Eye (tissue), 1 donor: ENCODE measurements around the gene ADAMTS4.

Experiments used
- DNase-seq: peaks from one replicate; pipeline ENCODE4 v3.0.0-alpha.2; 2015

The ADAMTS4 gene

DNA sequence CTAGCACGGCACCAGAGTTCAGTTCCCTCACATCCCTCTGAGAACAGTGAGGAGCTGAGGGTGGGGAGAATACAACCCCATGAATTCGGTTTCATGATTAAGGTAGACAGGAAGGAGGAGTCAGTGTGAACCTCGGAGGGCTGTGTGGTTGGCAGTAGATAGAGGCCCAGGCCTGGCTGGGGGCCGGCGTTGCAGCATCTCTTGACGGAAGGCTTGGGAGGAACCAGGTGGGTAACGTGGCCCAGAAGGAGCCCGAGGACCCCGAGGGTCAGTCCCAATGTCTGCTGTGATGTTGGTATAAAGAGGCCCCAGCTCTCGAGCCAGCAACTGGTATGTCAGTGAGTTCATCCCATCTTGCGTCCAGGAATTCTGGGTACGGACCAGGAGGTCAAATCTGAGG, 27.2 kb downstream of the ADAMTS4 start:
- no peak for DNase-seq

- DNase-seq, result no peak
Observed at GRCh38 chr1:161171191-161171590, 27.7 kb downstream of the ADAMTS4 start.

DNA sequence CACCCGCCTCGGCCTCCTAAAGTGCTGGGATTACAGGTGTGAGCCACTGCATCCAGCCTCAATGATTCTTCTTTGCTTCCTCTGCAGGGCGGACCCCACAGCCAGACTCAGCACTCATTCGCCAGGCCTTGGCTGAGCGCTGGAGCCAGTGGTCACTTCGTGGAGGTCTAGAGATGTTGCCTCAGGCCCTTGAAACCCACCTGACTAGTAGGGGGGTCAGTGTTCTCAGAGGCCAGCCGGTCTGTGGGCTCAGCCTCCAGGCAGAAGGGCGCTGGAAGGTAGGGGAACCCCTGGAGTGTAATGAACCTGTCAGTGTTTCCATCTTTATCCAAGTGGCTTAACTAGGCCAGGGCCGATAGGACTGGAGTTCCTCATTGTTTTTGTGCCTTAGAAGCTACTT, 29.9 kb downstream of the ADAMTS4 start:
- no peak for DNase-seq

GRCh38 chr1:161166669-161167548, 31.9 kb downstream of the ADAMTS4 start:
- peak; percentile 66 for DNase-seq

- peak; percentile 98 for DNase-seq
Observed at GRCh38 chr1:161165742-161166668, 32.8 kb downstream of the ADAMTS4 start, which contains the start of gene PPOX. Gene PPOX (plus strand): TSS chr1:161166426. CDS start chr1:161166848, 422 bp downstream.

DNA sequence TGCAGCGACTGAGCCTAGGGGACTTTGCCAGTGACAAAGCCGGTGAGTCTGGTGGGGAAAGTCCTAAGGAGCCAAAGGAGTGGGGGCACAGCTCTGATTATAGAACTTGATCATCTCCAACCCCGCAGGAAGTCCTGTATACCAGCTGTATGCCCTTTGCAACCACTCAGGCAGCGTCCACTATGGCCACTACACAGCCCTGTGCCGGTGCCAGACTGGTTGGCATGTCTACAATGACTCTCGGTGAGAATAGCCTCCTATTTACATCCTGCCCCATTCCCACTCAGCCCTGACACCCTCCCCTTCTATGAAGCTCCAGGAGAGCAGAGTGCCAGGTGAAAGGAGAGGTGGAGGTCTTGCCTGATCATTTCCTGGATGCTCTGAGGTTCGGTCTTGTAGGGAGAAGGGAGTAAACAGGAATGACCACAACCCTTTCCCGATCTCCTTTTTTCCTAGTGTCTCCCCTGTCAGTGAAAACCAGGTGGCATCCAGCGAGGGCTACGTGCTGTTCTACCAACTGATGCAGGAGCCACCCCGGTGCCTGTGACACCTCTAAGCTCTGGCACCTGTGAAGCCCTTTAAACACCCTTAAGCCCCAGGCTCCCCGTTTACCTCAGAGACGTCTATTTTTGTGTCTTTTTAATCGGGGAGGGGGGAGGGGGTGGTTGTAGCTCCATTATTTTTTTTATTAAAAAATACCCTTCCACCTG, 33.8 kb downstream of the ADAMTS4 start:
- no peak for DNase-seq

DNA sequence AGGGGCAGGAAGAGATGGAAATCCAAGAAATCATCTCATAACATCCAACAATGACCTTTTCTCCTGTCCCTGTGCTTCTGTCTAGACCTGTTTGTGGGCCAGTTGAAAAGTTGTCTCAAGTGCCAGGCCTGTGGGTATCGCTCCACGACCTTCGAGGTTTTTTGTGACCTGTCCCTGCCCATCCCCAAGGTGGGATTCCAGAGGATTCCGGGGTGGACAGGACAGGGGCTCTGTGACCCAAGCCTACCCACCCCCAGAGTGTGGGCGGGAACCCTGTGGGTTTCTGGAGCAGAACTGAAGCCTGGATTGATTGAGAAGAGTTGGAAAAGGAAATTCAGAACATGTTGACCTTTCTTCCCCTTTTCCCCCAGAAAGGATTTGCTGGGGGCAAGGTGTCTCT, 35.1 kb downstream of the ADAMTS4 start:
- no peak for DNase-seq

- DNase-seq, result no peak
Observed at GRCh38 chr1:161162806-161163205, 36.0 kb downstream of the ADAMTS4 start.

DNA sequence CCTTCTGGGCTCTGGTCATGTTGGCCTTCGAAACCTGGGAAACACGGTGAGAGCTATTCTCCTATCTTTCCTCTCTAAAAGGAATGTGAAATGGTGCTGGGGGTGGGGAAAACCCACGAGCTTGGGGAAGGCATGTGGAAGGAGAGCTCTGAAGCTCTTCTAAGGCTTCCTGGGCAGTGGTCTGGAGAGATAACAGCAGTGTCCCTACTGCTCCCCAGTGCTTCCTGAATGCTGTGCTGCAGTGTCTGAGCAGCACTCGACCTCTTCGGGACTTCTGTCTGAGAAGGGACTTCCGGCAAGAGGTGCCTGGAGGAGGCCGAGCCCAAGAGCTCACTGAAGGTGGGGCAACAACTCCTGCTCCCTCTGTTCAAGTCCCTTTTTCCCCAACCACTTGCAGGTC, 36.8 kb downstream of the ADAMTS4 start:
- no peak for DNase-seq

GRCh38 chr1:161161652-161162051, 37.2 kb downstream of the ADAMTS4 start:
- DNase-seq, result no peak

- DNase-seq, result no peak
Observed at GRCh38 chr1:161160671-161161145, 38.1 kb downstream of the ADAMTS4 start.

DNA sequence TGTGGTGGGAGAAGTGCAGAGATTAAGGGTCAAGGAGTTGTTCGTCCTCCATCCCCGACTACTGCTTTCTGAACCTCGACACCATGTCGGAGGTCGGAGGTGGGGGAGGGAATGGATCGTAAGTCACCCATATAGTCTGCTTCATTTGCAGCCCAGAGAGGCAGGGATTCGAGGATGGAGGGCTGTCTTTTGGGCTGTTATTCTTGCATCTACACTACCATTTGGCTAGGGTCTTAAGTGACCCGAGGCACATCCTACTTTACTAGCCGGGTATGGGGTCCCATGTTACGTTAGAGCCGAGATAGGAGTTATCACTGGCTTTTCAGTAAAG, 39.0 kb downstream of the ADAMTS4 start:
- DNase-seq, result no peak

- DNase-seq, result peak; percentile 98
Observed at GRCh38 chr1:161159087-161159912, 39.6 kb downstream of the ADAMTS4 start, which contains the start of gene USP21. Gene USP21 (plus strand): TSS chr1:161159500. CDS start chr1:161160641, 1,141 bp downstream.

- no peak for DNase-seq
Observed at GRCh38 chr1:161158316-161159010, 40.4 kb downstream of the ADAMTS4 start.

- no peak for DNase-seq
Observed at GRCh38 chr1:161157867-161158266, 41.0 kb downstream of the ADAMTS4 start.

GRCh38 chr1:161153682-161154337, 45.0 kb downstream of the ADAMTS4 start, which contains the start of gene UFC1:
Gene UFC1 (plus strand): TSS chr1:161153978. CDS start chr1:161153998, 20 bp downstream.
- DNase-seq, result peak; percentile 96

- DNase-seq, result peak; percentile 45
Observed at GRCh38 chr1:161153176-161153575, 45.7 kb downstream of the ADAMTS4 start.

DNA sequence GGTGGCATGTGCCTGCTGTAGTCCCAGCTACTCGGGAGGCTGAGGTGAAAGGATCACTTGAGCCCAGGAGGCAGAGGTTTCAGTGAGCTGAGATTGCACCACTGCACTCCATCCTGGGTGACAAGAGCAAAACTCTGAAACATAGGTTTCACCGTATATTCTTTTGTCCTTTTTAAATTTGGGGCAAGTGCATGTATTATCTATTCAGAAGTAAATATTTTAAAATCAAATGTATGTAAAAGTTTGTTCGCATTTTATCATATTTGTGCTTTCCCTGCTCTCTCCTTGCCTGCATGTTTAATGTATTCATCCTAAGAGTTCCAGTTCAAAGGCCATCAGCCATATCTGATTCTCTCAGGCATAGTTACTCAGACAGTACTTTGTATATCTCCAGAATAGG, 53.0 kb downstream of the ADAMTS4 start:
- DNase-seq, result no peak

DNA sequence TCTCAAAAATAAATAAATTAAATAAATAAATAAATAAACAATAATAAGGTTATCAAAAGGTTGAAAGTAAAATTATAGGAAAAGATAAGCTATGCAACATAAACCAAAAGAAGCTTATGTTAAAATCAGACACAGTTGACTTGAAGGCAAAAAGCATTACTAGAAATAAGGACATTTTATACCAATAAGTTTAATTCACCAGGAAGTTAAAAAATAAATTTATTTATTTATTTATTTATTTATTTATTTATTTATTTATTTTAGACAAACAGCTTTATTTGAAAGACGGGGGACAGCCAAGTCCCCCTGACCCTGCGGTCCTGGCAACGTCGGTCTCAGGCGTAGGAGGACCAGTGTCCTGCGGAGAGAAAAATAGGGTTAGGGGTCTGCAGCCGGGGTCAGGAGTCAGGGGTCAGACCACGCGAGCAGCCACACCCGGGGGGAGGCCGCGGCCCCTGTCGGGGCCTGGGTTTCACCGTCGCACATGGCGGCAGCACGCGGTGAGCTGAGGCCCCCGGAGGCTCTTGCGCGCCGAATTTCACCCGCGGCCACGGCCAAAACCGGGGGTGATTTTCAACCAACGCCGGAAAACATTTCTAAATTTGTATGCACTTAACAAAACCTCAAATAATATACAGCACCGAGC, 58.0 kb downstream of the ADAMTS4 start:
- DNase-seq, result no peak

DNA sequence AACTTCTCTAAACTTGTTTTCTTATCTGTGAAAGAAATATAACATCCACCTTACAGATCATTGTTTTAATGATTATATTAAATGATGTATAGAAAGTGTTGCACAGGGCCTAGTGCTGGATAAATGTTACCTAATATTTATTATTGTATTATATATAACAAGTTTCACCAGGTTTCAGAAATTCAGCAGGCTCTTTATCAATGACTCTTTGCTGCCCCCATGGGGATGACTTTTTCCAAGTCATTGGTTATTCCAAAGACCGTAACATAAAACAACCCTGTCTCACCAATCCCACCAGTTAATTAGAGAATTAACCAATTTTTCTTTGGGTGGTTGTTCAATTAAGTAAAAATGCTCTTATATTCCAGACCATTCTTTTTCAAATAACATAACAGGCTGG, 59.1 kb downstream of the ADAMTS4 start:
- DNase-seq, result peak; percentile 65
